HL-60 (cell line): ENCODE data around the gene ROR1.

ENCODE experiments used
- DNase-seq, 2 experiments: peaks; one replicate each; pipeline ENCODE4 v3.0.0-alpha.2; 2010 to 2020; ENCODE audit warnings: low read depth in 1 of 2, low spot score in 1 of 2
- H3K27ac ChIP-seq: fragments of 250-450 bp; sonication (Bioruptor Pico); replicated peaks from 2 replicates; pipeline ENCODE4 v1.5.1; 2020; ENCODE audit warnings: mild to moderate bottlenecking, moderate library complexity
- H3K27me3 ChIP-seq: fragments of 250-450 bp; sonication (Bioruptor Pico); 2 replicates; pipeline ENCODE4 v1.5.1; 2021; ENCODE audit warnings: mild to moderate bottlenecking, moderate library complexity; ENCODE audit not compliant: insufficient read depth, poor library complexity, severe bottlenecking
- H3K4me3 ChIP-seq: replicated peaks from 2 replicates; pipeline ENCODE4 v1.5.1; 2011; ENCODE audit warnings: mild to moderate bottlenecking, control low read depth, low read length; ENCODE audit not compliant: insufficient read depth
- CTCF ChIP-seq: IDR thresholded peaks from one replicate; pipeline ENCODE4 v1.5.1; 2011; ENCODE audit warnings: low read length, control low read depth, inconsistent platforms; ENCODE audit not compliant: insufficient read depth
- GABPA ChIP-seq: IDR thresholded peaks from 2 replicates; pipeline ENCODE4 v1.6.1; 2012; ENCODE audit warnings: low read depth
- POLR2AphosphoS5 ChIP-seq: IDR thresholded peaks from 2 replicates; pipeline ENCODE4 v1.6.1; 2012; ENCODE audit warnings: low read depth
- REST ChIP-seq: IDR thresholded peaks from 2 replicates; pipeline ENCODE4 v1.6.1; 2012; ENCODE audit warnings: low read depth; ENCODE audit not compliant: insufficient replicate concordance
- SPI1 ChIP-seq: IDR thresholded peaks from 2 replicates; pipeline ENCODE4 v1.6.1; 2012; ENCODE audit warnings: low read depth, mild to moderate bottlenecking, borderline replicate concordance

The ROR1 gene

GRCh38 chr1:63946866-63947491, 173.2 kb downstream of the ROR1 start:
- H3K27me3 ChIP-seq, result peaks cover 3% of the 10 kb centered on the region
- TF ChIP-seq REST (no peak), POLR2AphosphoS5 (no peak), SPI1 (no peak), GABPA (no peak), CTCF (no peak)
- H3K4me3 ChIP-seq, result no peak overlapping the region
- no peak overlapping the region for H3K27ac ChIP-seq
- DNase-seq, result no peak

GRCh38 chr1:63947904-63948303, 174.1 kb downstream of the ROR1 start:
- Histone ChIP-seq H3K27me3 (peaks cover 3% of the 10 kb centered on the region), H3K4me3 (no peak overlapping the region), H3K27ac (no peak overlapping the region)
- TF ChIP-seq CTCF, result no peak
- TF ChIP-seq GABPA, result no peak
- TF ChIP-seq SPI1, result no peak
- TF ChIP-seq REST, result no peak
- no peak for TF ChIP-seq POLR2AphosphoS5
- DNase-seq, result no peak

GRCh38 chr1:63950023-63950422, 176.2 kb downstream of the ROR1 start:
- no peak for DNase-seq
- Histone ChIP-seq H3K27ac (no peak overlapping the region), H3K27me3 (no peaks in the 10 kb centered on the region), H3K4me3 (no peak overlapping the region)
- TF ChIP-seq POLR2AphosphoS5 (no peak), SPI1 (no peak), REST (no peak), GABPA (no peak), CTCF (no peak)
